Fibroblast of skin of abdomen (primary cell): ENCODE data around the gene ELMO1.

Source experiments
- DNase-seq: peaks from one replicate; pipeline ENCODE4 v3.0.0-alpha.2; 2013

ELMO1 gene

GRCh38 chr7:36862771-36863261 lies 585.8 kb downstream of the ELMO1 start:
- no peak for DNase-seq

GRCh38 chr7:36861656-36862055 lies 587.0 kb downstream of the ELMO1 start:
- DNase-seq, result no peak

- no peak for DNase-seq
Measured at GRCh38 chr7:36860681-36861080, 588.0 kb downstream of the ELMO1 start.

- no peak for DNase-seq
Measured at GRCh38 chr7:36855330-36855729, 593.3 kb downstream of the ELMO1 start.

- no peak for DNase-seq
Measured at GRCh38 chr7:36854652-36855051, 594.0 kb downstream of the ELMO1 start.

- DNase-seq, result no peak
Measured at GRCh38 chr7:36852931-36853330, 595.7 kb downstream of the ELMO1 start.

- no peak for DNase-seq
Measured at GRCh38 chr7:36852017-36852416, 596.6 kb downstream of the ELMO1 start.

- DNase-seq, result no peak
Measured at GRCh38 chr7:36851382-36851781, 597.3 kb downstream of the ELMO1 start.

GRCh38 chr7:36847946-36848345 lies 600.7 kb downstream of the ELMO1 start:
- DNase-seq, result no peak

GRCh38 chr7:36844374-36844773 lies 604.3 kb downstream of the ELMO1 start:
- no peak for DNase-seq

GRCh38 chr7:36840904-36841303 lies 607.8 kb downstream of the ELMO1 start:
- no peak for DNase-seq

GRCh38 chr7:36838616-36839225 lies 609.9 kb downstream of the ELMO1 start:
- DNase-seq, result no peak

GRCh38 chr7:36831049-36831448 lies 617.6 kb downstream of the ELMO1 start:
- no peak for DNase-seq

- no peak for DNase-seq
Measured at GRCh38 chr7:36827726-36828703, 620.6 kb downstream of the ELMO1 start.

GRCh38 chr7:36825501-36825900 lies 623.2 kb downstream of the ELMO1 start:
- no peak for DNase-seq

GRCh38 chr7:36823353-36823752 lies 625.3 kb downstream of the ELMO1 start:
- no peak for DNase-seq

- DNase-seq, result no peak
Measured at GRCh38 chr7:36821617-36822016, 627.0 kb downstream of the ELMO1 start.

- peak; percentile 51 for DNase-seq
Measured at GRCh38 chr7:36820527-36821170, 628.0 kb downstream of the ELMO1 start.

GRCh38 chr7:36819639-36820038 lies 629.0 kb downstream of the ELMO1 start:
- no peak for DNase-seq

- DNase-seq, result no peak
Measured at GRCh38 chr7:36814311-36814710, 634.4 kb downstream of the ELMO1 start.

- no peak for DNase-seq
Measured at GRCh38 chr7:36811807-36812206, 636.9 kb downstream of the ELMO1 start.

- no peak for DNase-seq
Measured at GRCh38 chr7:36810489-36810888, 638.2 kb downstream of the ELMO1 start.

- DNase-seq, result no peak
Measured at GRCh38 chr7:36810032-36810431, 638.6 kb downstream of the ELMO1 start.
